Kidney (tissue), 14 donors: ENCODE results near the gene FPR2. TPM values are rescaled to one million over a fixed set of nuclear protein-coding genes. Genes with fewer than 3 reads are reported as not detected.

Experiments
- DNase-seq, 5 donors: peaks; one replicate each; pipeline ENCODE4 v3.0.0-alpha.2; 2013 to 2020
- FAIRE-seq: peaks from 2 replicates; lab custom pipeline; 2012; peaks lifted over from hg19 to GRCh38; lab: Jason Lieb, UNC
- H3K27ac ChIP-seq, 2 donors: one replicate each; pipeline ENCODE4 v1.7.0; 2013; ENCODE audit warnings: low read depth in 2 of 2, low read length in 2 of 2, inconsistent platforms in 1 of 2
- H3K27me3 ChIP-seq: one replicate; pipeline ENCODE4 v1.7.1; 2013; ENCODE audit warnings: low read length, inconsistent platforms; ENCODE audit not compliant: control insufficient read depth, insufficient read depth
- H3K36me3 ChIP-seq, 3 donors: one replicate each; pipeline versions ENCODE4 v1.7.0 to v1.7.1; 2013; ENCODE audit warnings: low read length in 3 of 3, control low read depth in 1 of 3, inconsistent platforms in 1 of 3; ENCODE audit not compliant: insufficient read depth in 3 of 3, control insufficient read depth in 2 of 3
- H3K4me1 ChIP-seq, 3 donors: one replicate each; pipeline versions ENCODE4 v1.7.0 to v1.7.1; 2013; ENCODE audit warnings: low read length in 3 of 3, inconsistent platforms in 1 of 3, low read depth in 1 of 3; ENCODE audit not compliant: control insufficient read depth in 2 of 3, insufficient read depth in 2 of 3
- H3K4me3 ChIP-seq, 3 donors: one replicate each; pipeline versions ENCODE4 v1.7.0 to v1.8.1; 2013; ENCODE audit warnings: low read length in 3 of 3, control low read depth in 1 of 3, inconsistent platforms in 1 of 3
- H3K9ac ChIP-seq, 3 donors: one replicate each; pipeline versions ENCODE4 v1.7.0 to v1.7.1; 2013; ENCODE audit warnings: low read length in 3 of 3, control low read depth in 1 of 3, inconsistent platforms in 1 of 3
- H3K9me3 ChIP-seq, 3 donors: one replicate each; pipeline versions ENCODE4 v1.7.0 to v1.7.1; 2013; ENCODE audit warnings: low read length in 3 of 3, control low read depth in 1 of 3, inconsistent platforms in 1 of 3; ENCODE audit not compliant: control insufficient read depth in 2 of 3, insufficient read depth in 1 of 3
- CTCF ChIP-seq: IDR thresholded peaks from 3 replicates; pipeline ENCODE4 v1.5.1; 2012; ENCODE audit warnings: mild to moderate bottlenecking, moderate library complexity, borderline replicate concordance; ENCODE audit not compliant: insufficient read depth; ENCODE audit errors: extremely low read depth
- intact Hi-C: fragments of 100-400 bp; cut with DNase I; formaldehyde crosslinking; loops from one replicate; pipeline ENCODE4 v1.11.1; 2022
- polyA plus RNA-seq: library from polyadenylated mRNA; stranded (reverse); fragments of 350-450 nt; fragmentation: Illumina TruSeq; extraction: RNeasy Lipid Tissue Mini Kit (QIAGEN cat#74804); gene quantifications from one replicate; pipeline ENCODE4 v1.2.3, GENCODE V29; 2014; ENCODE audit warnings: low read depth, low replicate concordance; ENCODE audit not compliant: insufficient read depth
- total RNA-seq: library from RNA; stranded (reverse); fragmentation: NEBNext Ultra II Directional; extraction: Animal tissue kit (Norgen Biotek cat#: 25700); gene quantifications from one replicate; pipeline ENCODE4 v1.2.1, GENCODE V29; 2021
- donor health status: control.
- donor health status: control.
- donor health status: control.
- donor health status: control.
- donor health status: control.
- donor health status: DM: yes; HTN: yes; CAD: no.
- donor health status: Normal renal cell carcinoma (clear cell type).

The FPR2 gene
- total and polyA plus RNA-seq, 2 donors from 2014 or later = 2.3 TPM; not detected in 1

- H3K9me3 ChIP-seq = no peaks in the 10 kb centered on the region
- H3K4me3 ChIP-seq = no peak overlapping the region
- no peak overlapping the region for H3K27ac ChIP-seq
- FAIRE-seq (no peak), DNase-seq (no peak)
- intact Hi-C loops = no loop called here
- no peaks in the 10 kb centered on the region for H3K36me3 ChIP-seq
- H3K27me3 ChIP-seq = no peaks in the 10 kb centered on the region
- no peak for TF ChIP-seq CTCF
- no peak overlapping the region for H3K9ac ChIP-seq
- H3K4me1 ChIP-seq = no peaks in the 10 kb centered on the region
These were observed 31.2 kb upstream of the FPR2 start for GRCh38 chr19:51729781-51730180.

GRCh38 chr19:51733742-51734522 lies 27.0 kb upstream of the FPR2 start:
- intact Hi-C loops = no loop called here

GRCh38 chr19:51735759-51736449 lies 25.1 kb upstream of the FPR2 start:
- no peak overlapping the region for H3K4me3 ChIP-seq
- H3K9ac ChIP-seq = no peak overlapping the region
- H3K36me3 ChIP-seq = no peaks in the 10 kb centered on the region
- H3K4me1 ChIP-seq = no peaks in the 10 kb centered on the region
- no peak overlapping the region for H3K27ac ChIP-seq
- no peak for TF ChIP-seq CTCF
- intact Hi-C loops = no loop called here
- FAIRE-seq = no peak
- no peaks in the 10 kb centered on the region for H3K9me3 ChIP-seq
- DNase-seq = no peak
- H3K27me3 ChIP-seq = no peaks in the 10 kb centered on the region

More at GRCh38 chr19:51733742-51734522, 27.0 kb upstream of the FPR2 start:
- Histone ChIP-seq H3K27ac (no peak overlapping the region), H3K9ac (no peak overlapping the region), H3K36me3 (no peaks in the 10 kb centered on the region), H3K9me3 (no peaks in the 10 kb centered on the region), H3K4me1 (no peaks in the 10 kb centered on the region), H3K27me3 (no peaks in the 10 kb centered on the region), H3K4me3 (no peak overlapping the region)
- TF ChIP-seq CTCF = no peak
- no peak for FAIRE-seq
- DNase-seq = no peak
